ENCODE measurements around the gene MACO1.
"Not testable (repeated sequence)": the region's sequence is repeated elsewhere in the genome, so short reads cannot be mapped to it uniquely, and the experiment has no call there.

Gene MACO1

GRCh38 chr1:25456502-25456901 is 25.8 kb downstream of the MACO1 start:
- DNase-seq (ENCODE audit: low read depth in 1 of 2, low spot score in 1 of 2), result no peak

GRCh38 chr1:25458541-25459298 is 28.0 kb downstream of the MACO1 start:
- DNase-seq (ENCODE audit: low read depth in 1 of 2, low spot score in 1 of 2), result no peak

DNA sequence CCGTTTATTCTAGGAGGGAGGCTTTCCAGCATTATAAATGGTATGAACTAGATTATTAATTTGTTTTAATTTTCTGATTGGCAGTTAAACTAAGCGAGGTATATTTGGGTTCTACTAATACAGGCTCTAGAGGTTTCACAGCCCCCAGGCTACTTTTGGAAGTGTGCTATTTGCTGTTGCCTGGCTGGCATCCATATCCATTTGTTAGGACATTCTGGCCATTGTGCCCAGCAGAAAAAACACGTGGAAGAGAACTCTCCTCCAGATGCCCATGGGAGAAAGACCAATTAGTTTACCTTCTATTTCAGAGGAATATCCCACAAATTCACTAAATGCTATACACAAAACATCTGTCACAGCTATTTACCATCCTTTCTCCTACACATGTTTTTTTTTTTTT is 29.3 kb downstream of the MACO1 start:
- no peak for DNase-seq (ENCODE audit: low read depth in 1 of 2, low spot score in 1 of 2)

- DNase-seq (ENCODE audit: low read depth in 1 of 2, low spot score in 1 of 2), result not testable (repeated sequence)
Measured at GRCh38 chr1:25460816-25461215, 30.1 kb downstream of the MACO1 start.

- no peak for DNase-seq (ENCODE audit: low read depth in 1 of 2, low spot score in 1 of 2)
Measured at GRCh38 chr1:25461849-25462248, 31.2 kb downstream of the MACO1 start.

- no peak for DNase-seq (ENCODE audit: low read depth in 1 of 2, low spot score in 1 of 2)
Measured at GRCh38 chr1:25462732-25463131, 32.0 kb downstream of the MACO1 start.

DNA sequence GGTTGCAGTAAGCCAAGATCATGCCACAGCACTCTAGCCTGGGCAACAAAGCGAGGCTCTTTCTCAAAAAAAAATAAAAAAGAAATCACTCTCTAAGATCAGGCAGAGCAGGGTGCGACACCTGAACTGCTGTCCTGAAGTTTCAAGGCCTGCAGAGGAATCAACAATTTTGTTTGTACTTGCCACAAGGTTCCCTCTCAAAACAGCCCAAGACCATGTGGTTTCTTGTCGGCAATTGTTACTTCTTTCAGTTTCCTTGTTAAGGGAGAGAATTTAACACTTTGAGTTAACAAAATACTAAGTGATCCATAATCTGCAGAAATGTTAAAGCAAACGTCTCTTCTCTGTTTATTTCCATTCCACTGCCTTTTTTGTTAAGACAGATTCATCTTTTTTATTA is 36.5 kb downstream of the MACO1 start:
- DNase-seq (ENCODE audit: low read depth in 1 of 2, low spot score in 1 of 2), result no peak

DNA sequence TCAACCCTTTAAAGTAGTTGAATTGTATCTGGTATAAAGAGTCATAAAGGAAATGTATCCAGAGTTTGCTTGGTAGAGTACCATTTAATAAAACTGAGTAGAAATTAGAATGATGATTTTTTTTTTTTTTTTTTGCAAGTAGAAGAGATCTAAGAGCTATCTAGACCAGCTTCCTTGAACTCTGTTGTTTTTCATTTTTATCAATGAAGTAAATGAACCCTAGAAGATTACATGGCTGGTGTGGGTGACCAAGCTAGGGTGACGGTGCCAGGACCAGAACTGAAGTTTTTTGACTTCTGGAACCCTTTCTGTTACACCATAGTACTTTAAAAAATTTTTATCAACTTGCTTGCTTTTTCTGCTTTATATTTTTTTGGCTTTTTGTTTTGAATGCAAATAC is 36.9 kb downstream of the MACO1 start:
- no peak for DNase-seq (ENCODE audit: low read depth in 1 of 2, low spot score in 1 of 2)

DNA sequence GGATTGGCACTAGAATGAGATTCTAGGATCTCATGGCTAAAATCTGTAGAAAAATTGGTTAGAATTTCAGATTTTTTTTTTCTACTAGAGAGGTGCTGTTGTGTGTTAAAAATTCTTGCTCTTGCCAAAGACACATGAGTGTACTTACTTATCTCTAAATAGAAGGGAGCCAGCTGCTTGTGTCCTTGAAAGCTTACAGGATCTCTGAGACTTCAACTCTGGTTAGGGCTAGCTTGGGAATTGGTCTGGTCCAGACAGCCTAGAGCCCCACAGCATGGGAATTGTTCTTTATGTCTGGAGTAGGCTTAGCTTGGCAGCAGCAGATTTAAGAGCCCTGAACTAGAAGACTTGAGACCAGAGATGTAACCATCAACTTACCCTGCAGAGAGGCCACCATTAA is 37.3 kb downstream of the MACO1 start:
- DNase-seq (ENCODE audit: low read depth in 1 of 2, low spot score in 1 of 2), result no peak

- DNase-seq (ENCODE audit: low read depth in 1 of 2, low spot score in 1 of 2), result no peak
Measured at GRCh38 chr1:25469177-25469576, 38.5 kb downstream of the MACO1 start.

- DNase-seq (ENCODE audit: low read depth in 1 of 2, low spot score in 1 of 2), result no peak
Measured at GRCh38 chr1:25472471-25472870, 41.8 kb downstream of the MACO1 start.

DNA sequence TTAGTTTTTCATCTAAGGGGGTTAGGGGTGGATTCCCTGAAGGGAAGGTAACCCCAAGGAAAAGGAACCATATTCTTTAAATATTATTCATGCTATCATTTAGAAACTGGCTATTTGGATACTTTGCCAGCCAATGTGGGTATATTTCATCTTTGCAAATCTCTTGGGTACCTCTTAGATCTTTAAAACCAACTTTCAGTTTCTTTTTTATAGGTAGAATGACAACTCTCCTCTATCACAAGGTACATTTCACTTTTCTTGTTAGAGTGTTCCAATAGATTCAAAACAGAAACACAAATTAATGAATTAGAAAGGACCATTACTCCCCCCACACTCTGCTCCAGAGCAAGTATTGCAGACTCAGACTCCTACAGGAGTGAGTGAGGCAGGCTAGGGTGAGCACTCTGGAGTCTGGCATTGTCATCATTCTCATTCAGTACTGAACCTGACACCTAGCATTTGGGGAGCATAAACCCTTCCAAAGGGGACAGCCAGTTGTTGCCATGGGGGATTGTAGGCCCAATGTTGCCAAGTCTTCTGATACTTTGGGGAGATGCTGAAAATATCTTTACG is 43.0 kb downstream of the MACO1 start:
- no peak for DNase-seq (ENCODE audit: low read depth in 1 of 2, low spot score in 1 of 2)

DNA sequence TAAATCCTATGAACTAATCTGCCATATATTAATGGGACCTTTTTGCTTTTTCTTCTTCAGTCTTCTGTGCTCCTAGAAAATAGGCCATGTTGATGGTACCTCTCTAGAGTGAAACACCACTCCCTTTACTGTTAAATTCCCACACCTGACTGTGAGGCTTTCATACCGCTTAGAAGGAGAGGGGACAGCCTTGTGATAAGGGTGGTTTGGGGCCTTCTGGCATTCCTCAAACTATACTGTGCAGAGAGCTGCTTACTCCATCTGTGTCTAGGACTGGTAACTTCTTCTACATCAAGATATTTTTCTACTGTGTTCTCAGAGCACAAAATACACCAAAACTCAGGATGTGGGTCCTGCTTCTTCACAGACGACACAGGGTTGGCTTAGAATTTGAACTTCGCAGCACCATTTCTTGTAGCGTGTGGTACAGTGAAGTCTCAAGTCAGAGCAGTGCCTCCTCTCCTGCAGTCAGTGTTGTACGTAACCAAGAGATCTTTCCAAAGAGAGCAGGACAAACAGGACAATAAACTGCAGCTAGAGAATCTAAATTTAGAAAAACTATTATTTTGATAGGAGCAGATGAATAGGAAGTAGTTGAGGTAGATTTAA is 43.8 kb downstream of the MACO1 start:
- DNase-seq (ENCODE audit: low read depth in 1 of 2, low spot score in 1 of 2), result no peak

GRCh38 chr1:25476186-25477097 is 45.7 kb downstream of the MACO1 start:
- no peak for DNase-seq (ENCODE audit: low read depth in 1 of 2, low spot score in 1 of 2)

GRCh38 chr1:25477448-25478034 is 46.8 kb downstream of the MACO1 start:
- DNase-seq (ENCODE audit: low read depth in 1 of 2, low spot score in 1 of 2), result no peak

- no peak for DNase-seq (ENCODE audit: low read depth in 1 of 2, low spot score in 1 of 2)
Measured at GRCh38 chr1:25478633-25479032, 47.9 kb downstream of the MACO1 start.

GRCh38 chr1:25481625-25482024 is 50.9 kb downstream of the MACO1 start:
- DNase-seq (ENCODE audit: low read depth in 1 of 2, low spot score in 1 of 2), result no peak

GRCh38 chr1:25482211-25482610 is 51.5 kb downstream of the MACO1 start:
- DNase-seq (ENCODE audit: low read depth in 1 of 2, low spot score in 1 of 2), result no peak

- DNase-seq (ENCODE audit: low read depth in 1 of 2, low spot score in 1 of 2), result no peak
Measured at GRCh38 chr1:25484096-25484495, 53.4 kb downstream of the MACO1 start.

GRCh38 chr1:25484533-25484932 is 53.8 kb downstream of the MACO1 start:
- no peak for DNase-seq (ENCODE audit: low read depth in 1 of 2, low spot score in 1 of 2)
